ENCODE data around the gene LGALS3BP.

The LGALS3BP gene

DNA sequence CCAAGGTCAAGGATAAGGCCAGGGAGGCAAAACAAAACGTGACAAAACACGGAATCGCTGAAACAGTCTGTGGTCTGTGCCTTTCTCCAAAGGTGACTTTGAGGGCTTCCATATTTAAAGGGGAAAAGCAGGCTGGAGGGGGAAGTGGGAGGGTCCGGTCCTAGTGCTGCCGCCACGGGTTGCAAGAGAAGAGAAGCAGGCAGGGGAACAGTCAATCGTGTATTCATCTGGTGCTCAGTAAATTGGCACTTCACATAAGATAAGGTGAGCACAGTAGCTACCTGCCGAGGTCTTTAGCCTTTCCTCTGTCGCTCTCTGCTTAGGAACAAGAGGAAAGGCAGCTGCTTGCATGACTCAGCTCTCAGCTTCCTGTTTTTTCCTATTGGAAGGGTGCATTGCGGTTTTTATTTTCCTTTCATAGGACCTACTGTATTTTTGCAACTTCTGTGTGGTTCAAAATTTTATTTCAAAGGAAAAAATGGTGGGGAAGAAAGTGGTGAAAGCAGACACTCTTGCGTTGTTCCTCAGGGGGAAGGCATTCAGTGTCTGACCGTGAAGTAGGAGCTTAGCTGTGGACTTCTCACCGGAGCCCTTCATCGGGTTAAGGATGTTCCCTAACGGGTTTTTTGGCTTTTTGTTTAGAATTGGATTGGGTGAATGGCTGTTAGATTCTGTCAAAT, 7.1 kb upstream of the LGALS3BP start:
- DNase-seq (ENCODE audit: low read depth in 4 of 4, low spot score in 1 of 4) = no peak

DNA sequence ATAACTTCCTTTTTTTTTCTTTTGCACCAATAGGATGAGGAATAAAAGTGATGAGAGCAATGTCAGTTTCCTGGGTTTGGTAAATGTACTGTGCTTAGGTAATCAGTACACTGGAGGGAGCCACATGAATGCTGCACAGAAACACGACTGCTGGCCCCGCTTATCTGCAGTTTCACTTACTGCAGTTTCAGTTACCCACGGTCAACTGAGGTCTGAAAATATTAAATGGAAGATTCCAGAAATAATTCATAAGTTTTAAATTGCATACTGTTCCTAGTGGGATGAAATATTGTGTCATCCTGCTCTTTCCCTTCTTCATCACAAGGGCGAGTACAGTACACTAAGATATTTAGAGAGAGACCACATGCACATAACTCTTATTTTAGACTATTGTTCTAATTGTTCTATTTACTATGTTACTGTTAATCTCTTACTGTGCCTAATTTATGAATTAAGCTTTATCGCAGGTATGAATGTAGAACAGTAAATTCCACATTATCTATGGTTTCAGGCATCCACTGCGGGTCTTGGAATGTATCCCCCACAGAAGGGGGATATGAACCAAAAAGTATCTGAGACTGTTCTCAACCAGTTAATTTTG, 6.4 kb upstream of the LGALS3BP start:
- no peak for DNase-seq (ENCODE audit: low read depth in 4 of 4, low spot score in 1 of 4)

DNA sequence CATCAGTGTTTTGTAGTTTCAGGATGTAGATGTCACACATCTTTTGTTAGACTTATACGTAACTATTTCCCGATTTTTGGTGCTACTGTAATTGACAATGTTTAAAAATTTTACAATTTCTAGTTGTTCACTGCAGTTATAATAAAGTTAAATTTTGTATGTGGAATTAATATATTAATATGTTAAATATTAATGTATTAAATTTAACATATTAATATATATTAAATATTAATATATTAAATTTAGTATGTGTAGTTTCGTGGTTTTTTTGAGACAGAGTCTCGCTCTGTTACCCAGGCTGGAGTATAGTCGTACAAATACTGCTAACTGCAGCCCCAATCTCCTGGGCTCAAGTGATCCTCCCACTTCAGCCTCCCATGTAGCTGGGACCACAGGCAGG, 5.7 kb upstream of the LGALS3BP start:
- DNase-seq (ENCODE audit: low read depth in 4 of 4, low spot score in 1 of 4) = no peak

DNA sequence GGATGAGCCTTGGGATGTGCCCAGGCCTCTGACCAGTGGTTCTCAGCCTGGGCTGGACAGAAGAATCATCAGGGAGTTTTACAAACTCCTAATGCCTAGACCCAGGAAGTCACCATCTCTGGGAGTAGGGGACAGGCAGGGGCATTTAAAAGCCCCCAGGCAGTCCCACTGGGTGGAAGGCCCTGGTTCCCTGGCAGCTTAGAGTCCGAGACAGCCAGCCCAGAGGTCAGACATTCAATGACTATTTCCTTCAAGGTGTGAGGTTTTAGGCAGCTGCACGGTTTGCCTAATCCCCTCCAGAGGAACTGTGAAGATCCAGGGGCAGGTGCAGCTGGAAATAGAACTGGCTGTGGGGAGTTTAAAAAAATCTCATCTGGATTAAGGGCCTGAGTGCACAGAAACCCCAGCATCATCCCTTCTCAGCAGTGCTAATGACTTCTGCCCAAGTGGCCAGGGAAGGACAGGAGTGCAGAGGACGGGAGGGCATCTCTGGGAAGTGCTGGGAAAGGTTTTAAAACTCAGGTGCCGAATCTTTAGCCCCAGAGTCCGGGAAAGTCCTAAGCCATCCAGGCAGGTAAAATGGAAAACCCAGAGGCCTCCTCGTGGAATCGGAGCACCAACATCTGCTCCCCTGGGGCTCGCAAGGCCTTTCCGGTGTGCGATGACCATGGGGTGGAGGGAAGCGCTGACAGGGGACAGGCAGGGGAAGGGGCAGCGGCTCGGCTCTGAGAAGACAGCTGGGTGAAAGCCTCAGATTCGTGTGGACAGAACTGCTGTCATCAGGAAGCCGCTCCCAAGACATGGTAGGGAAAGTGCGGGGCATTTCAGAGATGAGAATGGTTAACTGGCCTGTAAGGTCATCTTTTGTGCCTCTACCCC, 1.5 kb upstream of the LGALS3BP start:
- DNase-seq (ENCODE audit: low read depth in 4 of 4, low spot score in 1 of 4) = no peak

DNA sequence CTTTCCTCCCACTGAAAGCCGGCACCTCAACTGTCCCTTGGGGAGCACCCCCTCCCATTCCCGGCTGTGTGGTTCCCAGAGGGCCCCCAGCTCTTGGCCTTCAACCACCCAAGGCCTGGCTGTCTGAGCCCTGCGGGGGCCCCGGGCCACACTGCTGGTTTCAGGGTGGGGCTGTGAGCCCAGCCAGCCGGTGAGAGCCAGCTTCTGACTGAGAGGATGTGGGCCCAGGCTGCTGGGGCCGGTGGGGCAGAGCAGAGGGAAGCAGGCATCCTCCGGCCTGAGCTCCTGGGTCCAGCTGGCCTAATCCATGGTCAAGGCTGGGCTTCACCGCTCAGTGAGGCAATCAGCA, 875 bp upstream of the LGALS3BP start:
- DNase-seq (ENCODE audit: low read depth in 4 of 4, low spot score in 1 of 4) = no peak

DNA sequence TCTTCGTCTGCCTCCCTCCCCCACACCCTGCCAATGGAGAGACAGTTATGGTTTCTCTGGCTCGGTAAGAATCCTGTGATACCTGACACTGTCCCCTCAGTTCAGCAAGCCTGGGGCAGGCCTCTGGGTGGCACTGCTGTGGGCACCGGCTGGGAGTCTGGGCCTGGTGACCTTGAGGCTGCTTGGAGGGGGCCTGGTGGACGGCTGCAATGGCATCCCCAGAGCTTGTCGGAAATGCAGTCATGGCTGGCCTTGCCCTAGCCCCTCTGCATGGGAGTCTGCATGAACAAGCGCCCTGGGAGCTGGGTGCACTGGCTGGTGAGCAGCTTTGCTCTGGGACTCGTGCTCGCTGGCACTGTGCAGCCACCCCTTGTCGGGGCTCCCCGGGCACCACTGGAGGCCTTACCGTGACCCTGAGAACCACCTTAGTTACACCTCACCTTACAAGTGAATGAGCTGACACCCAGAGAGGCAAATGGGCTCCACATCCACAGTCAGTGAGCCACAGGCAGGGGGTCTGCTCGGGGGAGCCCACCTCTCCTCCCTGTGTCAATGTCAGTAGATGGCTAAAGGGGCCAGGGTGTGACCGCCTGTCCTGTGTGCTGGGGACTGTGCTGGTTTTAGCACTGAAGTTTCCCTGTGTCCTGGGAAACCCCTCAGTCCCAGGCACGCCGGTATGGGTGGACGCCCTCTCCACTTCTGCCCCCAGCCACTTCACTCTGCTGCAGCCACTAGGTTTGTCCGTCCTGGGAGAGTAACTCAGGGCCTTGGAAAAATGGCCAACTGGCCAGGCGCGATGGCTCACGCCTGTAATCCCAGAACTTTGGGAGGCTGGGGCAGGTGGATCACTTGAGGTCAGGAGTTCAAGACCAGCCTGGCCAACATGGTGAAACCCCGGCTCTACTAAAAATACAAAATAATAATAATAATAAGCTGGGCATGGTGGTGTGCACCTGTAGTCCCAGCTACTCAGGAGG, 1.4 kb downstream of the LGALS3BP start:
- no peak for DNase-seq (ENCODE audit: low read depth in 4 of 4, low spot score in 1 of 4)

DNA sequence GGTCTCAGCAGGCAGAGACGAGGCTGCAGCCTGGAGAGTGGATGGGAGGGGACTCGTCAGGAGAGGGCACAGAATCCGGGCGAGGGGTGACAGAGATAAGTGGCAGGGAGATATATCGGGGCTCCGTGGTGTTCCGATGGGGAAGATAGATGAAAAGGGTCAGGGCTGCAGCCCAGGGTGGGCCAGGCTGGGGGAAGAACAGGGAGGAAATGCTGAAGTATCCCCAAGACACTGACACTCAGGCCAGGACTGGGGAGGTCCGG, 2.1 kb downstream of the LGALS3BP start:
- no peak for DNase-seq (ENCODE audit: low read depth in 4 of 4, low spot score in 1 of 4)

DNA sequence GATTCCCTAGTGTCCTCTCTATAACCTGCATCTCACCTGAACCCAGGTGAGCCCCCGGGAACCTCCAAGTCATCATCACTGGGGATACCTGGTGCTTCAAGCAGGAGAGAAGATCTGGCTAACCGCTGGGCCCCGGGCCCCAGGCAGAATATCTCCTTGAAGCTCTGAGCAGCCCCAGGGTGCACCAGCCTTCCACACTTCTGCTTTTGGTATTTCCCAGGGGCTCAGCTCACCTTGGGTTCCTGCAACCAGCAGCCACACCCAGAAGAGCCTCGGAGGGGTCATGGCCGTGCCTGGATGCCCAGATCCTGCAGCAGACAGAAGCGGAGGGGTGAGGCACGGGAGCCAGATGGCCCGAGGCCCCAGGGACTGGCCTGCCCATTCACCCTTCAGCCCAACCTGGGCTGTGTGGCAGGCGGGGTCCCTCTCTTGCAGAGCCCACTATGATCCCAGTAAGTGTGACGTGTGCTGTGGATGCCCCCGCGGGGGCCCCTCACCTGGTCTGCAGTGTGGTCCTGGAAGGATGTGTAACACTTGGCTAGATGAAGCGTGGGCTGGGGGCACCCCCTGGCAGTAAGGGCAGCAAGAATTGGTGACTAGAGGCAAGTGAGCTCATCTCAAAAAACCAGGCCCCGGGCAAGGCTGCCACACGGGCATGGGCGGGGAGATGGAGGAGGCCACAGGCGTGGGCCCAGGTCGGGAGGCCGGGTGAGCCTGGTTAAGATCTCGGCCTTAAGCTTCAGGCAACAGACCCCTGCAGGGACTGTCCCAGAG, 2.6 kb downstream of the LGALS3BP start:
- no peak for DNase-seq (ENCODE audit: low read depth in 4 of 4, low spot score in 1 of 4)

DNA sequence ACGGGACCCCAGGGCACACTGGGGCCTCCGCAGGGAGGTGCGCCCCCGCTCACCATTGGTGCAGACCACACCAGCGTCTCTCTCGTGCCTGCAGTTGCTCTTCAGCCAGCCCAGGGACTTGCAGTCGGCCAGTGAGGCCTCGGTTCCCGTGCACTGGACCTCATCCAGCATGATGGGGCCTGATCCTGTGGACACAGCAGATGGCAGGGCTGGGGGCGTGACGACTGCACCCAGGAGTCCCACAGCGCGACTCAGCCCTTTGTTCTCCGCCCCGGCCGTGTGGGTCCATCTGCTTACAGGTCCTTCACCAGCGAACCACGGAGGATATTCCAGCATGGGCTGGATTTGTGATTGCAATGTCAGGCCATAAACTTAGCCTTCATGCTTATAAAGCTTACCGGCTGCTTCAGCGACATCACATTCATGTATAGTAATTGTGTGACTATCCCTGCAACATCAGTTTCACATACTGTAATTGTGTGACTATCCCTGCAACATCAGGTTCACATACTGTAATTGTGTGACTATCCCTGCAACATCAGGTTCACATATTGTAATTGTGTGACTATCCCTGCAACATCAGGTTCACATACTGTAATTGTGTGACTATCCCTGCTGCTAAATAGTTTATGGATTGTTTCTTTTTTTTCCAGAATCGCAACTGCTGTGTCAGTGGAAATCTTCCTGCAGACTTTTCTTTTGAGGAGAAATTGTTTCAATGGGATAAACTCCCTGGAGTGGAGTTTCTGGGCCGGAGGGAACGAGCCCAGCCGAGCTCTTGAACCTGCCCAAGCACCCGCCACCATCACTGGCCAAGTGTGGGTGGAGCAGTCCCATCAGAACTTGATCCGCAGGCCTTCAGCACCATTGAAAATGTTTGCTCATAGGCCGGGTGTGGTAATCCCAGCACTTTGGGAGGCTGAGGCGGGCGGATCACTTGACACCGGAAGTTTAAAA, 4.8 kb downstream of the LGALS3BP start:
- DNase-seq (ENCODE audit: low read depth in 4 of 4, low spot score in 1 of 4) = no peak

DNA sequence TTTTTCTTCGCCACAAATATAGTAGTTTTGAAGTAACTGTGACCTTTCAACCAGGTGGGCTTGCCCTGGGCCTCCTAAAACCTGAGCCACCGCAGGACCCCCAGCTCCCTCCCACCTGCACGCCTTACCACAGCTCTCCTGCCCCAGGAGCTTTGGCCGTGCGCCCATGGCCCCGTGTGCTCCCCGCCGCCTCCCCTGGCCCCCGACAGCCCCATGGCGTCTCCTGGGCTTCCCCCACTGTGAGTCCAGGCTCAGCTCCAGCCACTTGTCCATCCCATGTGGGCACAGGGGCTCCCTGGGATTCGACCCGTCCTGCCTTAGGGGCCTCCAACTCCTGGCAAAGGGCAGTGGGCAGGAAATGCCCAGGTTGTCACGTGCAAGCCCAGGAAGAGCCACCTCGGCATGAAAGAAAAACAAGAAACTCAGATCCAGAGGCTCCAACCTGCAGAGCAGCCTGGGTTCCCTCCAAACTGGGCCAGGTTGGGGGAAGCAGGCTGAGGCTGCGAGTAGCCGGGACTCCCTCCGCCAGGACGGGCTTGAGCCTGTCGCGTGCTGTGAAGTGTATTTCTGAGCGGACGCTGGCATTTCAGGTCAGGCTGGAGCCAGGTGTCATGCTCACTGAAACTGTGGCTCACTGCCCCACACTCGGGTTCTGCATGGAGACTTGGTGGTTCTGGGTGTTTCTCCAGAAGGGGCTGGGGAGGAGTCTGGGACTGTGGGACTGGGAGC, 5.8 kb downstream of the LGALS3BP start:
- DNase-seq (ENCODE audit: low read depth in 4 of 4, low spot score in 1 of 4) = no peak

DNA sequence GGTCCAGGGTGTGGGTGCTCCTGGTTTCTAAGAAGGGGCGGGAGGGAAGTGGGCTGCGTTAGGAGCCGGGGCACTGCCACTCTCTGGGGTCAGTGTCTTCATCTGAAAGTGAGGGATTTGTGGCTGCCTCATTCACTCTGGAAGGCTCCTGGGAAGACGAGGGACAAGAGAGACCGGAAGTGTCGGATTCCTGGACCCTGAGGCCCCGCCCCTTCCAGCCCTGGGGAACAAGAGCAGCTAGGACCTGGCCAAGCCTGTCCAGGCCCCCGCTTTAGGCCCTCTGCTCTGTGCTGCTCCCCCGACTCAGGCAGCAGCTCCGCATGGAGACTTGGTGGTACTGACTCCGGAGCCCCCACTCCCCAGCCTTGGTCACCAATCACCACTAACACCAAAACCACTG, 6.5 kb downstream of the LGALS3BP start:
- DNase-seq (ENCODE audit: low read depth in 4 of 4, low spot score in 1 of 4) = no peak

DNA sequence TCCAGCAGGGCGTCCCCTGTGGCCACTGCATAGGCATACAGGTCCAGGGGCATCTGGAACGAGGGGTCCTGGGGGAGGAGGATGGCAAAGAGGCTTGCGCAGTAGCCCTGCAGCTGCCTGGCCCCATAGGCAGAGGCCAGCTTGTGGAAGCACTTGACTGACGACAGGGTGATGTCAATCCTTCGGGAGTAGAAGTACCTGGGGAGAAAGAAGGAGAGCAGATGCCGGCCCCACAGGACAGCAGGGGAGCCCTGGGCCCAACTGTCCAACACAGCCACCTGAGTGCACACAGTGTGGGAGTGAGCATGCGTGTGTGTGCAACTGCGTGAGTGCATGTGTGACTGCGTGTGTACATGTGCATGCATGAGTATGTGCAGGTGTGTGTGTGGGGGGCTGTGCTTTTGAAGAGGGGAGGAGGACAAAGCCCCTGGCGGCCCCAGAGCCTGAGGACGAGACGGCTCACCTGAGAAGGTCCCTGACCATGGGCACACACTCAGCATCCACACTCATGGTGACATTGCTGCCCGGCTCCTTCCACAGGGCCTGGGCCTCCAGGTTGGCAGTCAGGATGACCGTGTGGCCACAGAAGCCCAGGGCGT, 7.1 kb downstream of the LGALS3BP start:
- no peak for DNase-seq (ENCODE audit: low read depth in 4 of 4, low spot score in 1 of 4)

DNA sequence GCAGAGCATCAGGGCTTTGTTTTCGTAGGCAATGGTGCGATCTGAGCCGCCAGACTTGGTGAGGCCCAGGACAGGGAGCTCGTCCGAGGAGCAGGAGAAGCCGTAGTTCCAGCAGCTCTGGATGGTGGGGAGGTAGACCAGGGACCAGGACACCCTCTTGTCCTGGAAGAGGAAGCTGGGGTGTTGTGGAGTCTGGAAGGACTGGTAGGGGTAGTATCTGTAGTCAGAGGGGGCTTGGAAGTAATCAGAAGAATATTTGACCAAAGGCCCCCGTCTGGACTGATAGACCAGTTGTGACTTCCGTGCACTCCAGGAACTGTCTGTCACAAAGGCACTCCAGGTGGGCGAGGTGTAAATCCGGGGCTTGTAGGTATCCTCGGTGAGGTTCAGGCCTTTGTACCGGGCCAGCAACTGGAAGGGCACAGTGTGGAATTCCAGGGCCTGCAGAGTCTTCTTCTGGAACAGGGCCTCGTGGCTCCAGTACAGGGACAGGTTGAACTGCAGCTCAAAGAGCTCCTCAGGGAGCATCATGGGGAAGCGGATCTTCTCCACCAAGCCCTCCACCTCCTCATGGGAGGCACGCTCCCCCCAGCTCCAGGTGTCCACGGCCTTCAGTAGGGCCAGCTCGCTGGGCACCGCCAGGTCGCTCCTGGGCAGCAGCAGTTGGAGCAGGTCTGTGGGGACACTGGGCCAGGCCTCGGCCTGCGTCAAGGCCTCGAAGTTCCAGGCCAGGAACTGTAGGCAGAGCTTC, 7.8 kb downstream of the LGALS3BP start:
- DNase-seq (ENCODE audit: low read depth in 4 of 4, low spot score in 1 of 4) = no peak

DNA sequence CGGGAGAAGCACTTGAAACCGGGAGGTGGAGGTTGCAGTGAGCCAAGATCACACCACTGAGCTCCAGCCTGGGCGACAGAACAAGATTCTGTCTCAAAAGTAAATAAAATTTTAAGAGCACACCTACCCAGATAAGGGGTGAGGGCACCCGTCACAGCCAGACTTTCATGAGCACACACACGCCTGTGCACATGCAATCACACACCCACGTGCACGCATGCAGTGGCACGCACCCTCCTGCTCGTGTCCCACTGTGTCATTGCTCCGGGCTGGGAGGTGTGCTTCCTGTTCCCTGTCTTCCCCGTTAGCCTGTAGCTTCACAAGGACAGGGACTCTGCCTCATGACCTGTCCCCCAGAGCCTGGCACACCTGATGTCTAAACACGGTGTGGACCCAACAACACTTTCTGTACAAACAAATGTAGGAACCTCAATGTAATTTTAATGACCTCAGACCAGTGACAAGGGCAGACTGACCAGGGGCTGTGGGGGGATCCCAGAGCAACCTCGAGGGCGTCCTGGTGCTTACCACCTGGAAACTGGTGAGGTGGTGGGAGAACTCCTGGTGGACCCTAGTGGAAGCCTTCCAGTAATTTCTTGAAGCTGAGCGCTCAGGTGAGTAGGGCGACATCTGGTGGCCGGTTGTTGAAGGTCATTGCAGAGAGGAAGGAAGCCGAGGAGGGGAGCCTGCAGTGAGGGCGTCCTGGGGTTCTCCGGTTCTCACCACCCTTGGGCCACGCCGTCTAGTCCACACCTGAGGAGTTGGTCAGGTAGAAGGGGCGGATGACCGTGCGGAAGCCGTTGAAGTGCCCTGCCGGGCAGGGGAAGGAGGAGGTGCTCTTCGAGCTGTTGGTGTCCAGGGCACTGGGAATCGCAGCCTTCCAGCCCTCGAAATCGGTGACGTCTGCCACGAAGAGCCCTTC, 8.6 kb downstream of the LGALS3BP start:
- DNase-seq (ENCODE audit: low read depth in 4 of 4, low spot score in 1 of 4) = peak; percentile 61 to 75 (median 70)

DNA sequence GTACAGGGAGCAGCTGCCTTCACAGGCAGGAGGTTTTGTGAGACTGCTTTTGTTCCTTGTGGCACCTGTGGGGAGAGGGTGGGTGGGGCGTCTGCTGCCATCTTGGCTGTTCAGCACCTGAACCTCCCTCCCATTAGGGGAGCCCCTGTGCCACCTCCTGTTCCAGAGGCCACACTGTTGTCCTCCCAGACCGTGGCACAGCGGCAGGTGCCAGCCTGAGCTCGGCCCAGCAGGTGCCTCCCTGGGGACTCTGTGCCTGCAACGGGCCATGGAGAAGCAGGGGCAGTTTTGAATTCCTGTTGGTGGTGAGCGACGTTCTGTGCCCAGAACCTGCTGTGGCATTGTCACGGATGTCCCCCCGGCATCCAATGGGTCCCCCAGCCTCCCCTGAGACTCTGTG, 9.9 kb downstream of the LGALS3BP start:
- no peak for DNase-seq (ENCODE audit: low read depth in 4 of 4, low spot score in 1 of 4)

DNA sequence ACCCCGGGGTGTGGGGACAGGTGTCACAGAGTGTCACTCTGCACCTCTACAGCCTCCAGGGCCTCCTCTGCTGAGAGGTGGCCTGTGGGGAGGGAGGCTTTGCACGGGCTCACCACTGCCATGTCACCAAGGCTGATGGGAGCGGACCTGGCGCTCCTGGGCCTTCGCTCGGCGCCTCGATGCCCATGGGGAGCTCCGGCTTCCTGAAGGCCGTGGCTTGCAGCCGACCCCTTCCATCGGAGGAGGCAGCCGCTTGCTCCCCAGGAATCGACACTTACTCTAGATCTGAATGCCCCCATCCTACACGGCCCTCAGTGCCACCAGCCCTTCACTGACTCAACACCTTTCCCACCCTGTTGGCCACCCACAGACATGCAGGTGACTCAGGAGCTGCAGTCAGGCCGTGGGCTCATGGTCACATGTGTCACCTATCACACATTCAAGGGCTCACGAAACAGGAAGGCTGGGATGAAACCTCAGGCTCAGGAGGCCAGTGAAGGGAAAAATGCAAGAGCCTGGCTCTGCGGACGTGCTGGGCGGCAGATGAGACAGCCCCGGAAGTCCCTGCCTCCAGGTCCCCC, 11.9 kb downstream of the LGALS3BP start:
- DNase-seq (ENCODE audit: low read depth in 4 of 4, low spot score in 1 of 4) = no peak
